ENCODE measurements around the gene PKD1L1. TPM values are rescaled to one million over a fixed set of nuclear protein-coding genes. Genes with fewer than 3 reads are reported as not detected.

Gene PKD1L1
- total RNA-seq, 1 experiment from 2014 or later: 0.17 TPM

DNA sequence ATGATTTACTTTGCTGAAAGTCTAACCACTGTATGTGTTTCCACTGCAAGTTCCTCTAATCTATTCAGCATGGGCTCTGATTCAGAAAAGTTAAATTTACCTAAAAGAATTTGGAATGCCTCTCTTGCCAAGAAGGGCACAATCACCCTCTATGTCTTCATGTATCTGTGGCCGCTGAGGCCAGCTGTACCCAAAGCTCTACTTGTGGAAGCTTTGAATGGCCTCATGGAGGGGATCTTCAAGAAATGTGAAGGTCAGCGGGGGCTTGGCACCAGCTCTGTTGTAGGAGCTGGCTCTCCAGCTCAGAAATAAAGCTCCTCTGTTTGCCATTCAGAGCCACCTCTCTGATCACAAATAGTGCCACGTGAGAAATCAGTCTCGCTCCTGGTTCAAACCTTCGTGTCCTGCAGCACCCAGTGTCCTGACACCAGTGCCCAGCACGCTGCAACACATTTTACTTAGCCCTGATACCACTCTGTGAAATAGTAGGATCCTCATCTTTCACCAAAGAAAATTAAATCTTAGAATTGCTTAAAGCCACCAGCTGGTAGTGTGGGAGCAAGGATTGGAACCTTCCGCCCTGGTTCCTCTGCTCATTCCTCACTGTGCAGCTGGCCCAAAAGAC is 61.1 kb downstream of the PKD1L1 start:
- DNase-seq (ENCODE audit: low read depth, low spot score): no peak
- H3K27ac ChIP-seq (ENCODE audit: low read depth, low read length): no peak overlapping the region
- ChIA-PET CTCF (no interaction called here), RAD21 (ENCODE audit: low non-redundant PET in 1 of 2, low total read pairs in 2 of 2, uncharacterized antibody in 2 of 2, unreplicated experiment in 2 of 2) (no interaction called here), POLR2A (no interaction called here)
- no peak overlapping the region for H2AFZ ChIP-seq (ENCODE audit: low read depth, low read length, poor library complexity, severe bottlenecking)
- H3K36me3 ChIP-seq (ENCODE audit: control insufficient read depth in 1 of 2, insufficient read depth in 2 of 2, low read length in 2 of 2): no peaks in the 10 kb centered on the region
- H3K9me3 ChIP-seq (ENCODE audit: control insufficient read depth in 1 of 2, insufficient read depth in 1 of 2, low read depth in 1 of 2, low read length in 2 of 2): no peaks in the 10 kb centered on the region
- no TSS peak for BruUV-seq (replicated peaks)
- ATAC-seq: no peak
- H3K27me3 ChIP-seq (ENCODE audit: insufficient read depth, low read length): peaks cover 24% of the 10 kb centered on the region; the same call in 1 of the 2 replicates
- H3K4me1 ChIP-seq (ENCODE audit: control insufficient read depth in 1 of 2, insufficient read depth in 2 of 2, low read length in 2 of 2): no peaks in the 10 kb centered on the region
- TF ChIP-seq SRF (IDR thresholded peaks at IDR 0.05; ENCODE audit: low read depth) (no peak), POLR2AphosphoS5 (IDR thresholded peaks at IDR 0.05; ENCODE audit: low read depth, low read length) (no peak), SIN3A (IDR thresholded peaks at IDR 0.05; ENCODE audit: low read depth) (no peak), EGR1 (IDR thresholded peaks at IDR 0.05; ENCODE audit: low read depth) (no peak), EZH2 (IDR thresholded peaks at IDR 0.05) (no peak), EZH2phosphoT487 (IDR thresholded peaks at IDR 0.05; ENCODE audit: borderline replicate concordance) (no peak), JUND (IDR thresholded peaks at IDR 0.05) (no peak), SP1 (IDR thresholded peaks at IDR 0.05; ENCODE audit: low read depth) (no peak), RAD21 (IDR thresholded peaks at IDR 0.05; ENCODE audit: low read depth) (no peak), TCF7L2 (IDR thresholded peaks at IDR 0.05; ENCODE audit: borderline replicate concordance, extremely low read depth, insufficient read depth, insufficient read length) (no peak), FOSL1 (IDR thresholded peaks at IDR 0.05; ENCODE audit: low read depth) (no peak), CBX3 (IDR thresholded peaks at IDR 0.05; ENCODE audit: low read depth) (no peak), POLR2A (IDR thresholded peaks at IDR 0.05; ENCODE audit: borderline replicate concordance, extremely low read depth, insufficient read depth, insufficient read length) (no peak), YY1 (IDR thresholded peaks at IDR 0.05; ENCODE audit: extremely low read depth, insufficient replicate concordance, low read depth, low read length) (no peak)
- TF ChIP-seq, protein P1, sequence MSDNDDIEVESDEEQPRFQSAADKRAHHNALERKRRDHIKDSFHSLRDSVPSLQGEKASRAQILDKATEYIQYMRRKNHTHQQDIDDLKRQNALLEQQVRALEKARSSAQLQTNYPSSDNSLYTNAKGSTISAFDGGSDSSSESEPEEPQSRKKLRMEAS (IDR thresholded peaks at IDR 0.05): no peak
- TF ChIP-seq, protein P2, sequence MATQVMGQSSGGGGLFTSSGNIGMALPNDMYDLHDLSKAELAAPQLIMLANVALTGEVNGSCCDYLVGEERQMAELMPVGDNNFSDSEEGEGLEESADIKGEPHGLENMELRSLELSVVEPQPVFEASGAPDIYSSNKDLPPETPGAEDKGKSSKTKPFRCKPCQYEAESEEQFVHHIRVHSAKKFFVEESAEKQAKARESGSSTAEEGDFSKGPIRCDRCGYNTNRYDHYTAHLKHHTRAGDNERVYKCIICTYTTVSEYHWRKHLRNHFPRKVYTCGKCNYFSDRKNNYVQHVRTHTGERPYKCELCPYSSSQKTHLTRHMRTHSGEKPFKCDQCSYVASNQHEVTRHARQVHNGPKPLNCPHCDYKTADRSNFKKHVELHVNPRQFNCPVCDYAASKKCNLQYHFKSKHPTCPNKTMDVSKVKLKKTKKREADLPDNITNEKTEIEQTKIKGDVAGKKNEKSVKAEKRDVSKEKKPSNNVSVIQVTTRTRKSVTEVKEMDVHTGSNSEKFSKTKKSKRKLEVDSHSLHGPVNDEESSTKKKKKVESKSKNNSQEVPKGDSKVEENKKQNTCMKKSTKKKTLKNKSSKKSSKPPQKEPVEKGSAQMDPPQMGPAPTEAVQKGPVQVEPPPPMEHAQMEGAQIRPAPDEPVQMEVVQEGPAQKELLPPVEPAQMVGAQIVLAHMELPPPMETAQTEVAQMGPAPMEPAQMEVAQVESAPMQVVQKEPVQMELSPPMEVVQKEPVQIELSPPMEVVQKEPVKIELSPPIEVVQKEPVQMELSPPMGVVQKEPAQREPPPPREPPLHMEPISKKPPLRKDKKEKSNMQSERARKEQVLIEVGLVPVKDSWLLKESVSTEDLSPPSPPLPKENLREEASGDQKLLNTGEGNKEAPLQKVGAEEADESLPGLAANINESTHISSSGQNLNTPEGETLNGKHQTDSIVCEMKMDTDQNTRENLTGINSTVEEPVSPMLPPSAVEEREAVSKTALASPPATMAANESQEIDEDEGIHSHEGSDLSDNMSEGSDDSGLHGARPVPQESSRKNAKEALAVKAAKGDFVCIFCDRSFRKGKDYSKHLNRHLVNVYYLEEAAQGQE (IDR thresholded peaks at IDR 0.05; ENCODE audit: low read depth): no peak
- TF ChIP-seq, protein P3, sequence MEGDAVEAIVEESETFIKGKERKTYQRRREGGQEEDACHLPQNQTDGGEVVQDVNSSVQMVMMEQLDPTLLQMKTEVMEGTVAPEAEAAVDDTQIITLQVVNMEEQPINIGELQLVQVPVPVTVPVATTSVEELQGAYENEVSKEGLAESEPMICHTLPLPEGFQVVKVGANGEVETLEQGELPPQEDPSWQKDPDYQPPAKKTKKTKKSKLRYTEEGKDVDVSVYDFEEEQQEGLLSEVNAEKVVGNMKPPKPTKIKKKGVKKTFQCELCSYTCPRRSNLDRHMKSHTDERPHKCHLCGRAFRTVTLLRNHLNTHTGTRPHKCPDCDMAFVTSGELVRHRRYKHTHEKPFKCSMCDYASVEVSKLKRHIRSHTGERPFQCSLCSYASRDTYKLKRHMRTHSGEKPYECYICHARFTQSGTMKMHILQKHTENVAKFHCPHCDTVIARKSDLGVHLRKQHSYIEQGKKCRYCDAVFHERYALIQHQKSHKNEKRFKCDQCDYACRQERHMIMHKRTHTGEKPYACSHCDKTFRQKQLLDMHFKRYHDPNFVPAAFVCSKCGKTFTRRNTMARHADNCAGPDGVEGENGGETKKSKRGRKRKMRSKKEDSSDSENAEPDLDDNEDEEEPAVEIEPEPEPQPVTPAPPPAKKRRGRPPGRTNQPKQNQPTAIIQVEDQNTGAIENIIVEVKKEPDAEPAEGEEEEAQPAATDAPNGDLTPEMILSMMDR (IDR thresholded peaks at IDR 0.05 in 2 of 3, conservative IDR thresholded peaks at IDR 0.05 in 1 of 3; ENCODE audit: borderline replicate concordance in 1 of 3, insufficient read depth in 1 of 3, low read depth in 2 of 3, low read length in 2 of 3): no peak
- TF ChIP-seq, protein P4, sequence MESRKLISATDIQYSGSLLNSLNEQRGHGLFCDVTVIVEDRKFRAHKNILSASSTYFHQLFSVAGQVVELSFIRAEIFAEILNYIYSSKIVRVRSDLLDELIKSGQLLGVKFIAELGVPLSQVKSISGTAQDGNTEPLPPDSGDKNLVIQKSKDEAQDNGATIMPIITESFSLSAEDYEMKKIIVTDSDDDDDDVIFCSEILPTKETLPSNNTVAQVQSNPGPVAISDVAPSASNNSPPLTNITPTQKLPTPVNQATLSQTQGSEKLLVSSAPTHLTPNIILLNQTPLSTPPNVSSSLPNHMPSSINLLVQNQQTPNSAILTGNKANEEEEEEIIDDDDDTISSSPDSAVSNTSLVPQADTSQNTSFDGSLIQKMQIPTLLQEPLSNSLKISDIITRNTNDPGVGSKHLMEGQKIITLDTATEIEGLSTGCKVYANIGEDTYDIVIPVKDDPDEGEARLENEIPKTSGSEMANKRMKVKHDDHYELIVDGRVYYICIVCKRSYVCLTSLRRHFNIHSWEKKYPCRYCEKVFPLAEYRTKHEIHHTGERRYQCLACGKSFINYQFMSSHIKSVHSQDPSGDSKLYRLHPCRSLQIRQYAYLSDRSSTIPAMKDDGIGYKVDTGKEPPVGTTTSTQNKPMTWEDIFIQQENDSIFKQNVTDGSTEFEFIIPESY (IDR thresholded peaks at IDR 0.05; ENCODE audit: extremely low read depth, insufficient replicate concordance, low read length): no peak
- intact Hi-C loops (cut with micrococcal nuclease): no loop called here
- no peaks in the 10 kb centered on the region for H4K20me1 ChIP-seq (ENCODE audit: insufficient read depth)
- H3K9me2 ChIP-seq (ENCODE audit: insufficient read depth): no peaks in the 10 kb centered on the region
- no peak overlapping the region for H3K9ac ChIP-seq (ENCODE audit: low read length)
- H3K4me3 ChIP-seq (replicated peaks in 1 of 2; ENCODE audit: low read depth in 1 of 2, low read length in 2 of 2): no peak overlapping the region
- no peak overlapping the region for H3K4me2 ChIP-seq (ENCODE audit: low read length)
- no peaks in the 10 kb centered on the region for H3K79me2 ChIP-seq (ENCODE audit: insufficient read depth, low read length)

All from HCT116 (cell line).